ENCODE data around the gene TMEM273. TPM values are rescaled to one million over a fixed set of nuclear protein-coding genes. Genes with fewer than 3 reads are reported as not detected.

Gene TMEM273
- total RNA-seq, 1 donor from 2014 or later, result 0.42 TPM

DNA sequence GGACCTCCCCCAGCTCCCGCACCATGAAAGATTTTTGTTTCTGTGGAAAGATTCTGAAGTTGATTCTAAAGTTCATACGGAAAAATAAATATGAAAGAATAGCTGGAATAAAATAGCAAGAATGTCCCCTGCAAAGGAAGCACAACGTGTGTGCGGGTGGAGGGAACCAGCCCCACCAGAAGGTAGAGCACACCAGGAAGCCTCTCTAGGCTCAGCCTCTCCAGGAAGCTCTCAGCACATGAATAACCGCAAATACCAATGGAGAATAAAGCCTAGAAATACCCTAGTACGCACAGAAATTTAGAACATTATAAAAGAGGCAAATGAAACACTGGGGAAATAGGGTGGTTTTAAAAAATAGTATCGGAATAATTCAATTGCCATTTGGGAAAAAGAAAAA, 29.8 kb downstream of the TMEM273 start:
- DNase-seq (ENCODE audit: low read depth), result no peak
- H3K36me3 ChIP-seq (ENCODE audit: control insufficient read depth, insufficient read depth, low read length), result no peaks in the 10 kb centered on the region
- H3K4me3 ChIP-seq (ENCODE audit: low read depth, low read length), result no peak overlapping the region
- no peaks in the 10 kb centered on the region for H3K27me3 ChIP-seq (ENCODE audit: control insufficient read depth, insufficient read depth, low read length)
- TF ChIP-seq, protein P1, sequence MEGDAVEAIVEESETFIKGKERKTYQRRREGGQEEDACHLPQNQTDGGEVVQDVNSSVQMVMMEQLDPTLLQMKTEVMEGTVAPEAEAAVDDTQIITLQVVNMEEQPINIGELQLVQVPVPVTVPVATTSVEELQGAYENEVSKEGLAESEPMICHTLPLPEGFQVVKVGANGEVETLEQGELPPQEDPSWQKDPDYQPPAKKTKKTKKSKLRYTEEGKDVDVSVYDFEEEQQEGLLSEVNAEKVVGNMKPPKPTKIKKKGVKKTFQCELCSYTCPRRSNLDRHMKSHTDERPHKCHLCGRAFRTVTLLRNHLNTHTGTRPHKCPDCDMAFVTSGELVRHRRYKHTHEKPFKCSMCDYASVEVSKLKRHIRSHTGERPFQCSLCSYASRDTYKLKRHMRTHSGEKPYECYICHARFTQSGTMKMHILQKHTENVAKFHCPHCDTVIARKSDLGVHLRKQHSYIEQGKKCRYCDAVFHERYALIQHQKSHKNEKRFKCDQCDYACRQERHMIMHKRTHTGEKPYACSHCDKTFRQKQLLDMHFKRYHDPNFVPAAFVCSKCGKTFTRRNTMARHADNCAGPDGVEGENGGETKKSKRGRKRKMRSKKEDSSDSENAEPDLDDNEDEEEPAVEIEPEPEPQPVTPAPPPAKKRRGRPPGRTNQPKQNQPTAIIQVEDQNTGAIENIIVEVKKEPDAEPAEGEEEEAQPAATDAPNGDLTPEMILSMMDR (IDR thresholded peaks at IDR 0.05; ENCODE audit: insufficient read depth, low read length, poor library complexity, severe bottlenecking), result no peak

DNA sequence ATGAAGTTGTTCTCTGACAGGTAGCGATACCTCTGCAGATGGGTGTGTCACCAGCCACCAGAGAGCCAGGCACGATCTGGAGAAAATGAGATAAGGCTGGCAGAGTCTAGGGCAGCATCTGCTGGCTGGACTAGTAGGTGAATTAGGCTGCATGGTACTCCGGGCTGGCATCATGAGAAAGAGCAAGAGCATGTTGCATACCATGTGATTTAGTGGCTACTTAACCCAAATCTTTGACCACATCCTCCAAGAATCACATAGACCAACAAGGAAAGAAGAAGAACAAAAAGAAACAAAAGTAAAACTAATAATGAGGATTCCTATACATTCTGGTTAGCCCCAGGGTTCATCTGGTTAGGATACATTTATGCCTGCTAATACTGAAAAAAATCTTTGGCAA, 31.0 kb downstream of the TMEM273 start:
- DNase-seq (ENCODE audit: low read depth), result no peak
- no peak overlapping the region for H3K4me3 ChIP-seq (ENCODE audit: low read depth, low read length)
- H3K36me3 ChIP-seq (ENCODE audit: control insufficient read depth, insufficient read depth, low read length), result no peaks in the 10 kb centered on the region
- TF ChIP-seq, protein P1 (IDR thresholded peaks at IDR 0.05; ENCODE audit: insufficient read depth, low read length, poor library complexity, severe bottlenecking), result no peak
- no peaks in the 10 kb centered on the region for H3K27me3 ChIP-seq (ENCODE audit: control insufficient read depth, insufficient read depth, low read length)

DNA sequence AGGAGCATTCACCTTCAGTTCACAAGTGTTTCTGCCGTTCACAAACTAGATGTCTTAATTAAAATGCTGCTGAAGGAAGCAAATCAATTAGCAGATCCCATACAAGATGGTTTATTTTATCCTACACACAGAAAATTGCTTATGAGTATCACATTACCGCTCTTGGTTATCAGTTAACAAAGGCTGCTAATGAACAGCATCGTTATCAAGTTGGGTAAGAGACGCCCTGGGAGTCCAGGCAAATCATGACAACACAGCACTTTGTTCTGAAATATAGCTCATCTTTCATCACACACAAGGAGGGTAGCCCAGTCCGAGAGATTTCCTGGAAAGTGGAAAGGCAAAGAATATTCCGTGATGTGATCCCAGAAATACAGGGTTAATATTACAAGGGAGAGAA, 33.5 kb downstream of the TMEM273 start:
- no peak overlapping the region for H3K4me3 ChIP-seq (ENCODE audit: low read depth, low read length)
- TF ChIP-seq, protein P1 (IDR thresholded peaks at IDR 0.05; ENCODE audit: insufficient read depth, low read length, poor library complexity, severe bottlenecking), result no peak
- H3K27me3 ChIP-seq (ENCODE audit: control insufficient read depth, insufficient read depth, low read length), result no peaks in the 10 kb centered on the region
- H3K36me3 ChIP-seq (ENCODE audit: control insufficient read depth, insufficient read depth, low read length), result no peaks in the 10 kb centered on the region
- DNase-seq (ENCODE audit: low read depth), result no peak

DNA sequence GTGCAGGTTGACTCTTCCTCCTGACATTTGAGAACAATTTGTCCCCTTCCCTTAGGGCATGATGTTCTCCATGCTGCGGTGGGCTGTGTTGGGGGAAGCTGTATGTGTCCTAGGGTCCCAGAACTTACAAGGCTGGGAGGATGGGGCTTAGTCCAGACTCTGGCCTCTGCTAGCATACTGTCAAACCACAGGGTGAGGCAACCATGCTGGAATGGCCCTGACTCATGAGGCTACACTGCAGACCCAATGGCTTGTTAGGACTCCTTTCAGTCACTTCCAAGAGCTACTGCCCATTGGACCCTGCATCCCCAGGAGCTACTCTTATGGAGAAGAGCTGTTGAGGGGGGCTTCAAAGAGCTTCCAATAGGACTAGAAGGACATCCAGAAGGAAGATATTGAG, 34.2 kb downstream of the TMEM273 start:
- Histone ChIP-seq H3K36me3 (ENCODE audit: control insufficient read depth, insufficient read depth, low read length) (no peaks in the 10 kb centered on the region), H3K4me3 (ENCODE audit: low read depth, low read length) (no peak overlapping the region), H3K27me3 (ENCODE audit: control insufficient read depth, insufficient read depth, low read length) (no peaks in the 10 kb centered on the region)
- TF ChIP-seq, protein P1 (IDR thresholded peaks at IDR 0.05; ENCODE audit: insufficient read depth, low read length, poor library complexity, severe bottlenecking), result no peak
- DNase-seq (ENCODE audit: low read depth), result no peak

DNA sequence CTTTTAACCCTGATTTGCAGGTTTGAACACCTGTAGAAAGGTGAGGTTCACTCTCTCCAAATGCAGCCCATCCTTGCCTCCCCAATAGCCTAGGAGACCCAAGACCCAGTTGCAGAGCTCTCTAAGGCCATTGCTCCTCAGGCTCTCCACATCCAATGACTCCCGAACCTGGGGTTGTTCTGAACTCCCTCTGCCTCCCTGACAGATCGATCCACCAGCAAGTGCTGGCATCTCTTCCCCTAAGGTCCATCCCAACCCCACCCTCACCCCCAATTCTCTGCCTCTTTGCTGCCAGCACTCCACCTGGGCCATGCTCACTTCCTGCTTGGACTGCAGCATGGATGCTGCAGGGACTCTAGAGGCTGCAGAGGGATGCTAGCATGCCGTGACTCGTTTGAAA, 35.1 kb downstream of the TMEM273 start:
- Histone ChIP-seq H3K36me3 (ENCODE audit: control insufficient read depth, insufficient read depth, low read length) (no peaks in the 10 kb centered on the region), H3K4me3 (ENCODE audit: low read depth, low read length) (no peak overlapping the region), H3K27me3 (ENCODE audit: control insufficient read depth, insufficient read depth, low read length) (no peaks in the 10 kb centered on the region)
- TF ChIP-seq, protein P1 (IDR thresholded peaks at IDR 0.05; ENCODE audit: insufficient read depth, low read length, poor library complexity, severe bottlenecking), result no peak
- DNase-seq (ENCODE audit: low read depth), result no peak

DNA sequence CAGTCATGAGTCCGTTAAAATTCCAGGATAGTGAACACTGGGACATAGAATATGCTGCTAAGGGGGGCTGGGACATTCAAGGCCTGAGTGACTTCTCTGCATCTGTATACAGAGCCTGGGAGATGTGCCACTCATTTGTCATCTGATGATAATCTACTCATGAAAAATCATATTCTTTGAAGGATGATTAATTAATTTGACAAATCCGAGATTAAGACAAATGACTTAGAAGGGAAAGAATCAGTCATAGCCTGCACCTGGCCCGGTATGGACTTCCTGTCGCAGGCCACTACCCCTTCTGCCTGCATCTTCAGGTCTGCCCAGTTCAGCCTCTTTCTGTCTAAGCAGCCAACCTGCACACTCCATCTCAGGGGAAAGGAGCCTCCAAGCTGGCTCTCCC, 35.5 kb downstream of the TMEM273 start:
- DNase-seq (ENCODE audit: low read depth), result no peak
- Histone ChIP-seq H3K27me3 (ENCODE audit: control insufficient read depth, insufficient read depth, low read length) (no peaks in the 10 kb centered on the region), H3K36me3 (ENCODE audit: control insufficient read depth, insufficient read depth, low read length) (no peaks in the 10 kb centered on the region), H3K4me3 (ENCODE audit: low read depth, low read length) (no peak overlapping the region)
- TF ChIP-seq, protein P1 (IDR thresholded peaks at IDR 0.05; ENCODE audit: insufficient read depth, low read length, poor library complexity, severe bottlenecking), result no peak

Measured in kidney epithelial cell (primary cell).